BJ (cell line): ENCODE data around the gene HDX. TPM values are rescaled to one million over a fixed set of nuclear protein-coding genes. Genes with fewer than 3 reads are reported as not detected.

Experiments used
- CTCF ChIA-PET: fragments of 350-600 bp; formaldehyde crosslinking; extraction: SDS; loops from one replicate; lab custom pipeline; 2021; ENCODE audit warnings: antibody characterized with exemption, inconsistent platforms; lab: Yijun Ruan, JAX
- POLR2A ChIA-PET: fragments of 300-600 bp; sonication (Branson Sonifier 250); formaldehyde crosslinking; extraction: SDS; loops from one replicate; lab custom pipeline; 2021; ENCODE audit warnings: antibody characterized with exemption; lab: Charles Lee
- DNase-seq: peaks from one replicate; pipeline ENCODE4 v3.0.0-alpha.2; 2011; ENCODE audit warnings: low read depth
- H3K27me3 ChIP-seq: 2 replicates; pipeline ENCODE4 v1.6.0; 2011; ENCODE audit warnings: low read length; ENCODE audit not compliant: control insufficient read depth, insufficient read depth
- H3K36me3 ChIP-seq: 2 replicates; pipeline ENCODE4 v1.5.1; 2011; ENCODE audit warnings: low read length; ENCODE audit not compliant: control insufficient read depth, insufficient read depth
- H3K4me3 ChIP-seq: 2 replicates; pipeline ENCODE4 v1.5.1; 2011; ENCODE audit warnings: low read depth, mild to moderate bottlenecking, control low read depth, low read length
- polyA plus RNA-seq: library from polyadenylated mRNA; depleted of rRNA; stranded (reverse); fragments of >200 nt; gene quantifications from 2 replicates; pipeline ENCODE4 v1.2.3, GENCODE V29; 2011
- TF ChIP-seq, protein P1 (sequence below): IDR thresholded peaks from 2 replicates; pipeline ENCODE4 v1.5.1; 2011; ENCODE audit warnings: low read depth, mild to moderate bottlenecking, control low read depth, inconsistent platforms, low read length, moderate library complexity; ENCODE audit not compliant: insufficient read depth

The HDX gene
- polyA plus RNA-seq, 1 experiment: 1.2 TPM

DNA sequence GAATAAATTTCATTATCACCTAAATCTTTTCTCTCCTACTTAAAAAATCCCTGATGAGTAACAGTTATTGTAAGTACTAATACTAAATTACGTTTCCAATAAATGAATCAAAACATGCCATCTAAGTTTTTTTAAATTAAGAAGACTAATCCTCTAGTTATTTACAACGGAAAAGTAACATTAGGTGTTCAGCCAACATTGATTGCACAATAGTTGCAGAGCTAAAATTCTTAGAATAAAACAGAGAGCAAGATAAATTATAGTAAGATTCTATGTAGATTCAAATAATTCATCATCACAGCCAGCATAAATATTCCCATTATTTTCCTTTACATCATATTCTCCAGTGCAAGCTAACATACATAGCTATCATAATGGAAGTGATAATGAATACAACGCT lies 139.2 kb downstream of the HDX start:
- no peaks in the 10 kb centered on the region for H3K27me3 ChIP-seq
- ChIA-PET POLR2A (no interaction called here), CTCF (interaction anchor here (0.7 kb wide), 1 partner anchor 24 kb away, joined by 3 read pairs; no protein-coding TSS in a partner anchor)
- no peak overlapping the region for H3K4me3 ChIP-seq
- TF ChIP-seq, protein P1, sequence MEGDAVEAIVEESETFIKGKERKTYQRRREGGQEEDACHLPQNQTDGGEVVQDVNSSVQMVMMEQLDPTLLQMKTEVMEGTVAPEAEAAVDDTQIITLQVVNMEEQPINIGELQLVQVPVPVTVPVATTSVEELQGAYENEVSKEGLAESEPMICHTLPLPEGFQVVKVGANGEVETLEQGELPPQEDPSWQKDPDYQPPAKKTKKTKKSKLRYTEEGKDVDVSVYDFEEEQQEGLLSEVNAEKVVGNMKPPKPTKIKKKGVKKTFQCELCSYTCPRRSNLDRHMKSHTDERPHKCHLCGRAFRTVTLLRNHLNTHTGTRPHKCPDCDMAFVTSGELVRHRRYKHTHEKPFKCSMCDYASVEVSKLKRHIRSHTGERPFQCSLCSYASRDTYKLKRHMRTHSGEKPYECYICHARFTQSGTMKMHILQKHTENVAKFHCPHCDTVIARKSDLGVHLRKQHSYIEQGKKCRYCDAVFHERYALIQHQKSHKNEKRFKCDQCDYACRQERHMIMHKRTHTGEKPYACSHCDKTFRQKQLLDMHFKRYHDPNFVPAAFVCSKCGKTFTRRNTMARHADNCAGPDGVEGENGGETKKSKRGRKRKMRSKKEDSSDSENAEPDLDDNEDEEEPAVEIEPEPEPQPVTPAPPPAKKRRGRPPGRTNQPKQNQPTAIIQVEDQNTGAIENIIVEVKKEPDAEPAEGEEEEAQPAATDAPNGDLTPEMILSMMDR: no peak
- DNase-seq: no peak
- H3K36me3 ChIP-seq: no peaks in the 10 kb centered on the region

DNA sequence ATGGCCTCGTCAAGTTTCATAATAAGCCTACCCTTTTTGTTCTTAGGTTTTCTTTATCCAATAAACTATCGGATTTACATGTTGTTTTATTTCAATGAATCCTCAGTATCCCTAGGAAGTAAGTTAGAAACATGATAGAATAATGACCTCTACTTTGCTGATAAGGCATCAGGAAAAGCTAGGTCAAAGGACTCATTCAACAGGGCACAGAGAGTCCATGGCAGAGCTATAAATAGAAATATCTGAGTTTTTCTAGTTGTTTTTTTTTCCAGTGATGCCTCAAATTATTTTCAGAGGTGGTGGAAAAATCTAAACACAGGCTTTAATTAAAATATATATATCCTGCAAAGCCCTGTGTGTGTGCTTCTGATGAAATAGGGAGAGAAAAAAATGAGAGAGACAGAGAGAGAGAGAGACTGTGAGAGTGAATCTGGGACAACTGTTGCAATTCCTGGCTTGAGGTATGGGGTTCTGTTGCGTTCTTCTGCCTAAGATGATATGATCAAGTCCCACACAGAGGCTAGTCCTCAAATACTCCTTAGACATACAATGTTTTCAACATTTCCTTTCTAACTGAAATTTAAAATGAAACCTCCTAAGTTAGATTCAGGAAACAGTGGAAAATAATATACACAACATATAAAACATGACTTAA lies 139.9 kb downstream of the HDX start:
- CTCF ChIA-PET: no interaction called here
- TF ChIP-seq, protein P1: no peak
- no peak for DNase-seq
- no peak overlapping the region for H3K4me3 ChIP-seq
- H3K36me3 ChIP-seq: no peaks in the 10 kb centered on the region
- H3K27me3 ChIP-seq: no peaks in the 10 kb centered on the region
- POLR2A ChIA-PET: no interaction called here

DNA sequence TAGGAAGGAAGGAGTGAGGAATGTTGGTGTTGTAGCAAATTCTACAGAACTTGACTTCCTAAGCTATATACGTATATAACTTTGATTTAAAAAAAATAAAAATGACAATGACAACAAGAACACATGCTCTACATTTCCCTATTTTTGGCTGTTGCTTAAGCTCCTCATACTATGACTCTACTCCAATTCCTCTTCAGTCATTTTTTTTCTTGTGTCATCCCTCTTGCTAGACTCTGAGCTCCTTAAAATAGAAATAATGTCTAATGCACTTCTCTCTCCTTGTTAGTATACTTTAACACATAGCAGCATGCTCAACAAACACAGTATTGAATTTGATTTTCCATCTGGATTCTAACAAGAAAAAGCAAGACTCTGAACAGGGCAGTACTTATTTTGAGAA lies 144.0 kb downstream of the HDX start:
- H3K4me3 ChIP-seq: no peak overlapping the region

DNA sequence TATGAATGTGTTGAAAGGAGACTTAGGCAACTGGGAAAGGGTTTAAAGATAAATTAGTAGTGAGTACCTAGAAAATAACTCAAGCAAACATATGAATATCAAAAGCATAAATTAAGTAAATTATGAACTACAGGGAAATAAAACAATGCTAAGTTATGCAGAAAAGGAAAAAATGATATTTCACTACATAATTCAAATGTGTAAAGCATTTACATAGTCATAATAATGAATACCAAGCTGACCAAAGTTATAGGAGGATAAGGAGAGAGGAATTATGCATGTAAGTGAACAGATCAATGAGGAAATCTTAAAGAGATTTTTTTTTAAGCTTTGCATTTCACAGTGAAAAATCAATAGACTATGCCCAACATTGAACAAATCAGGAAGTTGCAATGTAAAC lies 145.0 kb downstream of the HDX start:
- CTCF ChIA-PET: interaction anchor here (1.5 kb wide), 1 partner anchor 18 kb away, joined by 9 read pairs; no protein-coding TSS in a partner anchor
- TF ChIP-seq, protein P1: no peak
- Histone ChIP-seq H3K27me3 (no peaks in the 10 kb centered on the region), H3K36me3 (no peaks in the 10 kb centered on the region), H3K4me3 (no peak overlapping the region)
- no peak for DNase-seq
- POLR2A ChIA-PET: no interaction called here

More for the DNA sequence above, 144.0 kb downstream of the HDX start:
- ChIA-PET CTCF (interaction anchor here (1.5 kb wide), 1 partner anchor 19 kb away, joined by 9 read pairs; no protein-coding TSS in a partner anchor), POLR2A (no interaction called here)
- TF ChIP-seq, protein P1: no peak
- no peak for DNase-seq
- no peaks in the 10 kb centered on the region for H3K36me3 ChIP-seq
- H3K27me3 ChIP-seq: no peaks in the 10 kb centered on the region

DNA sequence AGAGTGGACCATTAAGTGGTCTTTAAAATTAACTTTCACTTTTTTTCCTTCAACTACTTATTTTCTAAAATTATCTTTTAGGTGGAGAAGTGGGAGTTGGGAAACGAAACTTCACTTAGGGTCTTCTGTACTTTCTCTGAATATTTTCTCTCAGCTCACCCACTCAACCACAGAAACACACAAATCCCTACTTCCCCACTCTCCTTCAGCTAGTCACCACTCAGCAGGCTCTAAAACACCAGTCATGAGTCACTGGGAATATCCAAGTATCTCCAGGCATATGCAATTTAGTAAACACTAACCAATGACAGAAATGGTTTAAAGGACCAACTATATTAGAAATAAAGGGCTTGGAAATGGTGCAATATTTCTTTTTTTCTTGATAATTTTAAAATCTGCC lies 161.3 kb downstream of the HDX start:
- no peak for DNase-seq
- POLR2A ChIA-PET: no interaction called here
- Histone ChIP-seq H3K4me3 (no peak overlapping the region), H3K36me3 (no peaks in the 10 kb centered on the region), H3K27me3 (no peaks in the 10 kb centered on the region)
- TF ChIP-seq, protein P1: no peak
- CTCF ChIA-PET: no interaction called here
